ENCODE results near the gene SMIM29. TPM values are rescaled to one million over a fixed set of nuclear protein-coding genes. Genes with fewer than 3 reads are reported as not detected.

The SMIM29 gene
- polyA plus RNA-seq, 1 donor (not counting 4 experiments of a cell fraction or from before 2014, with no cell fraction given), result 27.4 TPM

DNA sequence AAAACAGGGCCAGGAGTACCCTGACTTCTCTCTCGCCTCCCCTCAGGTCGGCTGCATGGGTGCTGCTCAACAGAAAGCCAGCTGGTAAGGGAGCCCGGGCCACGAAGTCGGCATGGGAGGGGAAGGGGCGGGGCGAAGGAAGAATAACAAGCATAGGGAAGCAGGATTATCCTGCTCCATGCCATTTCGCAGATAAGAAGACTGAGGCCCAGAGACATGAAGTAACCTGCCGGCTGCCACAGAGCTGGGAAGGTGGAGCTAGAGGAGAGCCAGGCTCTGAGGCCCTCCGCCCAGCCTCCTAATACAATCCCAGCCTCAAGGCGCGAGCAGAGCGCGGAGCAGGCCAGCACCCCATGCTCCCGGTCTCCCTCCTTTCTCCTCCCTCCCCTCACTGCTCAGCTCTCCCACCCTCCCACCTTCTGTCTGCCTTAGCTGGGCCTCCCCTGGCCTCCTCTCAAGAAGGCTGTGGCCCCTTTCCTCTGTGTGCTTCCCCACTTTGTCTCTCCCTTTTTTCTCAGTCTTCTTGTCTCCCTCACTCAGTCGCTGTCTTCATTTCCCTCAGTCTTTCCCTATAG lies 25.3 kb downstream of the SMIM29 start:
- no peaks in the 10 kb centered on the region for H3K79me2 ChIP-seq (ENCODE audit: control insufficient read depth, insufficient read depth, low read length)
- DNase-seq (ENCODE audit: low read depth, low spot score) (no peak), FAIRE-seq (no peak)
- no peaks in the 10 kb centered on the region for H3K27me3 ChIP-seq (ENCODE audit: control insufficient read depth, extremely low read depth, insufficient read depth, low read length)
- H3K27ac ChIP-seq (ENCODE audit: control insufficient read depth, insufficient read depth, low read length), result peak overlapping the region; percentile 85
- no peak for TF ChIP-seq EZH2 (IDR thresholded peaks at IDR 0.05; ENCODE audit: low read length)
- TF ChIP-seq, protein P1, sequence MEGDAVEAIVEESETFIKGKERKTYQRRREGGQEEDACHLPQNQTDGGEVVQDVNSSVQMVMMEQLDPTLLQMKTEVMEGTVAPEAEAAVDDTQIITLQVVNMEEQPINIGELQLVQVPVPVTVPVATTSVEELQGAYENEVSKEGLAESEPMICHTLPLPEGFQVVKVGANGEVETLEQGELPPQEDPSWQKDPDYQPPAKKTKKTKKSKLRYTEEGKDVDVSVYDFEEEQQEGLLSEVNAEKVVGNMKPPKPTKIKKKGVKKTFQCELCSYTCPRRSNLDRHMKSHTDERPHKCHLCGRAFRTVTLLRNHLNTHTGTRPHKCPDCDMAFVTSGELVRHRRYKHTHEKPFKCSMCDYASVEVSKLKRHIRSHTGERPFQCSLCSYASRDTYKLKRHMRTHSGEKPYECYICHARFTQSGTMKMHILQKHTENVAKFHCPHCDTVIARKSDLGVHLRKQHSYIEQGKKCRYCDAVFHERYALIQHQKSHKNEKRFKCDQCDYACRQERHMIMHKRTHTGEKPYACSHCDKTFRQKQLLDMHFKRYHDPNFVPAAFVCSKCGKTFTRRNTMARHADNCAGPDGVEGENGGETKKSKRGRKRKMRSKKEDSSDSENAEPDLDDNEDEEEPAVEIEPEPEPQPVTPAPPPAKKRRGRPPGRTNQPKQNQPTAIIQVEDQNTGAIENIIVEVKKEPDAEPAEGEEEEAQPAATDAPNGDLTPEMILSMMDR (optimal IDR thresholded peaks at IDR 0.05 in 1 of 3, IDR thresholded peaks at IDR 0.05 in 1 of 3, conservative IDR thresholded peaks at IDR 0.05 in 1 of 3; ENCODE audit: extremely low read depth in 1 of 3, insufficient read depth in 2 of 3, low read length in 3 of 3), result no peak
- H3K4me1 ChIP-seq (ENCODE audit: control insufficient read depth, extremely low read depth, insufficient read depth, low read length), result peaks cover 41% of the 10 kb centered on the region
- H2AFZ ChIP-seq (ENCODE audit: control insufficient read depth, low read length), result peak overlapping the region; percentile 98
- H3K4me3 ChIP-seq (ENCODE audit: control insufficient read depth in 2 of 3, extremely low read depth in 1 of 3, insufficient read depth in 2 of 3, low read depth in 1 of 3, low read length in 3 of 3), result peak overlapping the region; percentile 25 to 69 (median 35)
- dilution Hi-C loops (cut with MboI; ENCODE audit: extremely low pct_ligation_motif_present, low sequenced_read_pairs), result no loop called here
- H4K20me1 ChIP-seq (ENCODE audit: control insufficient read depth, extremely low read depth, insufficient read depth, low read length), result no peaks in the 10 kb centered on the region
- no peaks in the 10 kb centered on the region for H3K36me3 ChIP-seq (ENCODE audit: control insufficient read depth in 2 of 2, extremely low read depth in 1 of 2, insufficient read depth in 2 of 2, low read length in 2 of 2)
- peak overlapping the region; percentile 85 for H3K9ac ChIP-seq (ENCODE audit: control insufficient read depth, extremely low read depth, insufficient read depth, low read length)
- H3K9me3 ChIP-seq (ENCODE audit: control insufficient read depth, low read depth, low read length), result no peaks in the 10 kb centered on the region
- H3K9me1 ChIP-seq (ENCODE audit: control insufficient read depth, extremely low read depth, insufficient read depth, low read length), result no peaks in the 10 kb centered on the region
- peak overlapping the region; percentile 94 for H3K4me2 ChIP-seq (ENCODE audit: control insufficient read depth, extremely low read depth, insufficient read depth, low read depth, low read length)

DNA sequence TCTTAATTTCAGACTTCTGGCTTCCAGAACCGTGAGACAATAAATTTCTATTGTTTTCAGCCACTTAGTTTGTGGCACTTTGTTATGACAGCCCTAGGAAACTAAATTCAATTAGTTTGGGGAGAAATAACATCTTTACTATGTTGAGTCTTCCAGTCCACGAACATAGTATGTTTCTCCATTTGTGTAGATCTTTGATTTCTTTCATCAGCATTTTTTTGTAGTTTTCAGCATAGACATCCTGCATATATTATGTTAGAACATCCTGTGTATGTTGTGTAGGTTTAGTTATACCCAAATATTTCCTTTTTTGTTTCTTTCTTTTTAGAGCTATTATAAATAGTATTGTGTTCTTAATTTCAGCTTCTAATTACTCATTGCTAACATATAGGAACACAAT lies 30.1 kb downstream of the SMIM29 start:
- TF ChIP-seq, protein P1 (optimal IDR thresholded peaks at IDR 0.05 in 1 of 3, IDR thresholded peaks at IDR 0.05 in 1 of 3, conservative IDR thresholded peaks at IDR 0.05 in 1 of 3; ENCODE audit: extremely low read depth in 1 of 3, insufficient read depth in 2 of 3, low read length in 3 of 3), result no peak
- TF ChIP-seq EZH2 (IDR thresholded peaks at IDR 0.05; ENCODE audit: low read length), result no peak
- FAIRE-seq (no peak), DNase-seq (ENCODE audit: low read depth, low spot score) (no peak)
- Histone ChIP-seq H3K79me2 (ENCODE audit: control insufficient read depth, insufficient read depth, low read length) (no peaks in the 10 kb centered on the region), H3K9me3 (ENCODE audit: control insufficient read depth, low read depth, low read length) (no peaks in the 10 kb centered on the region), H3K36me3 (ENCODE audit: control insufficient read depth in 2 of 2, extremely low read depth in 1 of 2, insufficient read depth in 2 of 2, low read length in 2 of 2) (no peaks in the 10 kb centered on the region), H2AFZ (ENCODE audit: control insufficient read depth, low read length) (no peak overlapping the region), H3K4me1 (ENCODE audit: control insufficient read depth, extremely low read depth, insufficient read depth, low read length) (peaks cover 8% of the 10 kb centered on the region), H3K27ac (ENCODE audit: control insufficient read depth, insufficient read depth, low read length) (no peak overlapping the region), H4K20me1 (ENCODE audit: control insufficient read depth, extremely low read depth, insufficient read depth, low read length) (no peaks in the 10 kb centered on the region), H3K27me3 (ENCODE audit: control insufficient read depth, extremely low read depth, insufficient read depth, low read length) (no peaks in the 10 kb centered on the region), H3K9me1 (ENCODE audit: control insufficient read depth, extremely low read depth, insufficient read depth, low read length) (no peaks in the 10 kb centered on the region), H3K9ac (ENCODE audit: control insufficient read depth, extremely low read depth, insufficient read depth, low read length) (no peak overlapping the region), H3K4me3 (ENCODE audit: control insufficient read depth in 2 of 3, extremely low read depth in 1 of 3, insufficient read depth in 2 of 3, low read depth in 1 of 3, low read length in 3 of 3) (no peak overlapping the region), H3K4me2 (ENCODE audit: control insufficient read depth, extremely low read depth, insufficient read depth, low read depth, low read length) (no peak overlapping the region)
- dilution Hi-C loops (cut with MboI; ENCODE audit: extremely low pct_ligation_motif_present, low sequenced_read_pairs), result no loop called here
